DMS79 treated with DMSO at 0.1 percent for 48 hours (cell line): ENCODE results near the gene IQSEC1.

Source experiments
- DNase-seq: peaks from one replicate; lab custom pipeline; 2025; lab: John Stamatoyannopoulos, UW

IQSEC1 gene

DNA sequence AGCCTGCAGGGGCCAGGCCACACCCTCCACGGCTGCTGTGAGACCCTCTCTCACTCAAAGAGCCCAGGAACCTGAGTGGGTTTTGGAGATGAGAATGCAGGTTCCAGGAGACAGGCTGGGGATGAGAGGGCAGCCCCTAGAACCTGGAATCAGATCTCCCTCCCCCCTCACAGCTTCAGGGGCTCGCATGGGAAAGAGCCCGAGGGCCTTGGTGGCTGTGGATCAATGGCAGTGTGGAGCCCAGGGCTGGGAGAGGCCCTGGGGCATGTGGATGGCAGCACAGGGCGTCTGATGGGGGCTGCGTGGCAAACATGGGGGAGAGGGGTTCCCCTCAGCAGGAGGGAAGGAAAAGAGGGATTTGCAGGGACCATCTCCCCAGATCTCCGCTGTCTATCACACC, 119.0 kb downstream of the IQSEC1 start:
- DNase-seq: no peak

- no peak for DNase-seq
Measured at GRCh38 chr3:12953201-12953995, 119.8 kb downstream of the IQSEC1 start.

DNA sequence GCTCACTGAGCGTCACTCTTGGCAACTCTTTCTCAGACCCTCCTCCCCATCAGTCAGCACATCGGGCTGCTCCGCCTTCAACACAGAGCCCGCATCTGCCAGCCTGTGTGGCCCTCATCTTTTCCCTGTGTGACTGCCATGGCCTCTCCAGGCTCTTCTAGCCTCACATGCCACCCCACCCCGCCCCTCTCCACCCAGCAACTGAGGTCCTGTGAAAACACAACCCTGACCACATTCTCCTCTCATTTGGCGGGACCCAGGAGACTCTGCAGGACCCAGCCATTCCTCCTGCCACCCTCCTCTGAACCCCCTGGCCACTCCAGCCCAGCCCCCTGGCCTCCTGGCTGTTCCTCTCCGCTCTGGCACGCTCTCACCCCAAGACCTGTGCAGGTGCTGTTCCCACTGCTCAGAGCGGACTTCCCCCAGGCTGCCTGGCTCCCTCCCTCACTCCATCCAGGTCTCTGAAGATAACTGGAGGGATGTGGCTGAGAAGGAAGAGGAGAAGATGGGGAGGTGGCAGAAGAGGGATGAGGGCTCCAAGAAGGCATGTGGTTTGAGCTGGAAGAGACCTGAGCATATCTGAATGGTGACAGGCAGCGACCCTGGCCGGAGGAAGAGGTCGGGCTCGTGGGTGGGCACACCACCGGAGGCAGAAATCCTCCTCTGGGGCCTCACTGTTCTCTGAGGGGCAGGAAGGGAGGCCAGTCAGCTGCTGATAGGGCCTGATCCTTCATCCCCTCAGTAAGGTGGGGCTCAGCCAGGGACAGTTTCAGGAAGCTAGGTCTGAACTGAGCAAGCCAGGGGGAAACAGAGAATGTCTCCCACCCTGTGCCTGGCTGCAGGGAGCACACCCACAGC, 120.7 kb downstream of the IQSEC1 start:
- no peak for DNase-seq

DNA sequence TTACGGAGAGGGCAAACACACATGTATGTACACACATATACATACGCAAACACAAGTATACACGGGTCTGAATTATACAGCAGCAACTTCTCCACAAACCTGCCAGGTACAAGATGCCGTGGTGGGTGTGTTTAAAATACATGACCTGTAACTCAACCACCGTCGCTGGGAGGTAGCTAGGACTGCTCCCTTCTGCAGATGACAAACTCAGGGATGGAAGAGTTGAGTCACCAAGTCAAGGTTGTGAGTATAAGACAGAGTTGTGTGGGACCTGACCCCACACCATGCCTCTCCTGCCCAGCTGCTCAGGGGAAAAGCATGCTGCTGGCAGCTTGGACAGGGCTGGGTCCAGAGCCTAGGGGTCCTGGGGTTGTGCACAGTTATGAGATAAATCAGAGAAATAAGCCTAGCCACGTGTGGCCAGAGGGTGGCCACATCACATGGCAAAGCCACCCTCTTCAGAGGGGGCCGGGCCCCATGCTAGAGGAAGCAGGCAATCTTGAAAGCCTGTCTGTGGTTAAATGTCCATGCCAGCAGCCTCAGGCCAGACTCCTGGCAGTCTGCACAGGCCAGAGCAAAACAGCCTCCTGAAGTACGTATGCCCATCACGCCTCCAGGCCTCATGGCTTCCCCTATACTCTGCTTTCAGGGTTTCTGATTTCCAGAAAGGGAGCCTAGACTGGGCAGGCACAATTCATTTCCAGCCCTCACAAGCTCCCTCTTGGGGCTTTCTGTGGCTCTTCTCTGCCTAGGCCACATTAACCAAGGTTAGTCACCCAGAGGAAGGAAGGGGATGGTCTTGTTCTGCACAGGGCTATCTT, 124.1 kb downstream of the IQSEC1 start:
- peak; percentile 1 for DNase-seq

DNA sequence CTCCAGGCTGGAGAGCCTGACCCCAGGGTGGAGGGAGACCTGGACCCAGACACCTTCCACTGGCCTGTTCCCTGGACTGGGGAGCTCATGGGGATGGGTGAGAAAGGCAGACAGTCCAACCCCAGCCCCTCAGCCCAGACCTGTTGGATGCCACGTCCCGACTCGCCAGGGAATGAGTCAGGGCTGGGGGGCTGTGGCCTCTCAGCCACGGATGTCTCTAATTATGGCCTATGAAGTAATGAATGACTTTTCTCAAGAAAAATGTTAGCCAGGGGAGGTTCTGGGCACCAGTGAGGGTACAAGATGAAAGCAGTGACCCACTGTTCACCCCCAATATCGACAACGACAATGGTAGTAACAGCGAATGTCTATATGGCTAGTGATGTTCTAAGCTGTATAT, 124.9 kb downstream of the IQSEC1 start:
- no peak for DNase-seq

DNA sequence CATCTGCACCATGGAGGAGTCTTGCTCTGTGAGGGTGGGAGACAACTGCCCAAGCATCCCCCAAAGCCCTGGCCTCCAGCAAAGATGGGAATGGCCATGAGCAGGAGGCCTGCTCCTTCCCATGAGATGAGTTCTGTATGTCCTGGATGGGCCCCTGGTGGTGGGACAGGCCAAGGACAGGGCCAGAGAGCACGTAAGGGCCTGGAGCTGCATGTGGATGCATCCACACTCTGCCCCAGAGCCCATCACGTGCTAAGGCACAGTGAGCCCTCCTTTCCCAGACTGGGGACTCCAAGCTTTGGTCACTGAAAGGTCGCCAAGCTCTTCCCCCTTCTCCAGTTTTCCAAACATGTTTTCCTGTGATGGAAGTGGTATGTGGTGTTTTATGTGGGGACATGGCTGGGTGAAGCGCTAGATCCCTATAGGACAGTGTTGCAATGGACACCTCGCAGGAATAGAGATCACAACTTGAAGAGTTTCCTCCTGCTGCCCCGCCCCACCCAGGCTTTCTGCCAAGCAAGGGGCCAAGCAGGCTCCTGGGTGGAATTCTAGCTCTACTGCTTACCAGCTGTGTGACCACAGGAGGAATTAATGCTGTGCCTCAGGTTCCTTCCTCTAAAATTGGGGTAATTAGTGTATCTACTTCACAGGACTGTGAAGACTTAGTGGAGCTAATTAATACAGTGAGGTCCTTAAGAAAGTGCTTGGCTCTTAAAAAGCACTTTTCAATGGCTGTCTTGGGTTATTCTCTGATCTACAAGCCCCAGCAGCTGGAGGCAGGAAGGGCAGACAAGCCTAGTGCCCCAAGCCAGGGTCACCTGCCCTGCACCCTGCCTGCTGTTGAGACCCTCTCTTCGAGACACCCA, 125.5 kb downstream of the IQSEC1 start:
- peak; percentile 50 for DNase-seq

GRCh38 chr3:12946649-12947316, 126.4 kb downstream of the IQSEC1 start:
- DNase-seq: no peak

DNA sequence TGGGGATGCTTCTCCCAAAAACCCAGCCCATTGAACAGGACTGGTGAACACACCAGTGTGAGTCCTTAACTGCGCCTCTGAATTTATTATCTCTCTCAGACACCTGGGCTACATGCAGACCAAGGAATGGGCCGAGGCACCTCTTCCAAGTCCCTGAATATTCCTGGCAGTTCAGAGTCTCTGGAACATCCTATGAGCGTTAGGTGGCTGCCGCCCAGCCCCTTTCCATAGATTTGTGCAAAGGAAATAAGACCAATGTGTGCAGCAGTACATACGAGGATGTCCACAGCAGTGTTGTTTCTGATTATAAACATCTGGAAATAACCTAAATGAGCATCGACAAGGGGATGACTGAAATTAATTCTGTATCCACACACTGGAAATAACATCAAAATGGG, 127.0 kb downstream of the IQSEC1 start:
- DNase-seq: no peak

DNA sequence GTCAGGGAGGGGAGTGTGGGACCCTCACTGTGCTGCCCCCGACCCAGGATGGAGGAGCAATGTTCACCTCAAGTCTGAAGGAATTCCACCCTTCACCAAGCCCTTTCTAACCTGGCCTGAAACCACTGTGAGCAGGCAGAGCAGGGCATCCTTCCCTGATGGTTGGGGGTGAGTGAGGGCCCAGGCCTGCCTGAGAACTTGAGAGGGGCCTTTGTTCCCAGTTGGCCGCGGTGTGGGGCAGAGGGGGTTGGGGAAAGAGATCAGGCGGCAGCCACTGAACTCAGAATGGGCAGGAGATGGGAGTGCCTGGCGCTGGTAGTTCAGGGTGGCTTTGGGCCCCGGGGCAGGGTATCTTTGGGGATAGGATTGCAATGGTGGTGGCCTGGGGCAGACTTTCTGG, 128.4 kb downstream of the IQSEC1 start:
- DNase-seq: no peak

- no peak for DNase-seq
Measured at GRCh38 chr3:12944413-12944812, 128.8 kb downstream of the IQSEC1 start.

- no peak for DNase-seq
Measured at GRCh38 chr3:12943124-12944021, 129.9 kb downstream of the IQSEC1 start.

- no peak for DNase-seq
Measured at GRCh38 chr3:12941495-12942023, 131.7 kb downstream of the IQSEC1 start.

- no peak for DNase-seq
Measured at GRCh38 chr3:12940854-12941253, 132.4 kb downstream of the IQSEC1 start.

DNA sequence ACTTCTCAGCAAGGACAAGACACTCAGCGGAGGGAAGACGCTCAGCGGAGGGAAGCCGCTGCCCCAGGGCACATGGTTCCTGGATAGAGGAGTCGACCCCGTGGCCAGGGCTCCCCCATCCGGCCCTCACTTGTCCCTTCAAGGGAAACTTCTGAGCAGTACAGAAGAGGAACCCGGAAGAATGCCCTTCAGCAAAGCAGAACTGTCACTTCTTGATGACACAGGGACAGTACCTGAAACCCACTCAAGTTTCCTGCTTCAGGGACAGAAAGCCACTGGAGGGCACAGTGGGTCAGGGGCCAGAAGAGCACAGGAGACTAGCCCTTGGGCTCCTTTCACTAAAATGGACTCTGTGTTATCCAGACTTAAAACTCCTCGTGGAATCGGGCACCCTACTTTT, 134.1 kb downstream of the IQSEC1 start:
- no peak for DNase-seq

DNA sequence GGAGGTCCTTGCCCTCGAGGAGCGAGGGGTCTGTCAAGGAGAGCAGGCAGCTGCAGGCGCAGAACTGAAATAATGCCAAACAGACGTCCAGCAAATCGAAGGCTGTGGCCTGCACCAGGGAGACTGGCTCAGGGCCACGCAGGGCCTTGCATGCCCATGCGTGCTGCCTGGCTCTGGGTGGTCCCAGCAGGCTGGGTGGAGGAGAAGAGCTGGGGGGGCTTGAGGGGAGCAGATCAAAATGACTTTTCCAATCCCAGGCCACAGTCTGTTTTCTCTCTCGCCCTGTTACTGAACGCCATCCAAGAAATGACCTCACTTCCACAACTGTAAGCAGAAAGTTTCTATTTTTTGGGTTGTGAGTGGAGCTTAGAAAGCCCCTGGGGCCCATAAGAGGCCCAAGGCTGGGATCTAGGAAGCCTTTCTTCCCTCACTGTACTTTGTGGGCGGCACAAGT, 134.9 kb downstream of the IQSEC1 start:
- DNase-seq: no peak

- DNase-seq: no peak
Measured at GRCh38 chr3:12935861-12936830, 137.1 kb downstream of the IQSEC1 start.

GRCh38 chr3:12935023-12935860, 138.0 kb downstream of the IQSEC1 start:
- DNase-seq: no peak
